Measurements from ENCODE around the gene CTNNBIP1. TPM values are rescaled to one million over a fixed set of nuclear protein-coding genes. Genes with fewer than 3 reads are reported as not detected.
A peak's percentile ranks its signal among the peaks of the same experiment; 100 is the strongest.

CTNNBIP1 gene
- total RNA-seq, 1 experiment from 2014 or later: 44.4 TPM

- Mint-ChIP-seq H3K27me3 (ENCODE audit: low read depth) (no peaks in the 10 kb centered on the region; the same call in 1 of the 2 replicates), H3K36me3 (ENCODE audit: insufficient read depth in 1 of 3, low read depth in 3 of 3) (no peaks in the 10 kb centered on the region), H3K27ac (peak overlapping the region; percentile 96 to 99 (median 99)), H3K9me3 (no peaks in the 10 kb centered on the region), H3K4me3 (peak overlapping the region; percentile 87 to 94), H3K4me1 (peaks cover 21 to 29% of the 10 kb centered on the region in 2 experiments)
- H3K23ac ChIP-seq (ENCODE audit: insufficient read length, low read depth, low read length): no peak overlapping the region
- no peaks in the 10 kb centered on the region for H3K9me3 ChIP-seq (ENCODE audit: control insufficient read depth, low read depth, low read length)
- no peak overlapping the region for H2BK120ac ChIP-seq (ENCODE audit: low read depth, low read length, poor library complexity, severe bottlenecking)
- H2AK5ac ChIP-seq (ENCODE audit: insufficient read length, low read length): no peak overlapping the region
- no peak overlapping the region for H4K8ac ChIP-seq (replicated peaks; ENCODE audit: insufficient read length, low read depth, low read length)
- H3K23me2 ChIP-seq (ENCODE audit: insufficient read length, low read depth, low read length, poor library complexity, severe bottlenecking): peaks cover 12% of the 10 kb centered on the region
- H3K4me2 ChIP-seq (ENCODE audit: insufficient read depth, insufficient read length, low read length): peak overlapping the region; percentile 55
- no peaks in the 10 kb centered on the region for H3K79me1 ChIP-seq (ENCODE audit: insufficient read depth, low read depth, low read length, poor library complexity, severe bottlenecking)
- H3K9ac ChIP-seq (ENCODE audit: extremely low read depth, insufficient read length, low read length): peak overlapping the region; percentile 58
- DNase-seq: peak; percentile 99
- H2BK20ac ChIP-seq (ENCODE audit: low read depth, low read length, poor library complexity, severe bottlenecking): no peak overlapping the region
- H4K5ac ChIP-seq (ENCODE audit: insufficient read length, low read depth, low read length): no peak overlapping the region
- no peak overlapping the region for H2BK15ac ChIP-seq (ENCODE audit: low read depth, low read length)
- peaks cover 2% of the 10 kb centered on the region; the same call in 1 of the 2 replicates for H3K79me2 ChIP-seq (ENCODE audit: insufficient read depth, low read length)
- H3K14ac ChIP-seq (ENCODE audit: insufficient read depth, low read length): peak overlapping the region; percentile 79; the same call in 1 of the 2 replicates
- peak overlapping the region; percentile 31 for H3K27ac ChIP-seq (ENCODE audit: insufficient read length, low read depth, low read length)
- TF ChIP-seq CTCF (conservative IDR thresholded peaks at IDR 0.05): no peak
- no peaks in the 10 kb centered on the region for H3K27me3 ChIP-seq (ENCODE audit: insufficient read depth, low read length)
- H4K91ac ChIP-seq (ENCODE audit: insufficient read length, low read depth, low read length): no peak overlapping the region
- WGBS (ENCODE audit: extremely low coverage, insufficient read length, low lambda C conversion rate): no CpG with 5 or more reads among the region's 45 CpGs
- no peak overlapping the region for H2BK5ac ChIP-seq (ENCODE audit: insufficient read length, low read length)
- no peak overlapping the region for H2BK12ac ChIP-seq (ENCODE audit: insufficient read length, low read depth, low read length)
- 0 out of 2 replicates have a peak, but pooled peaks cover 2% of the 10 kb centered on the region for H3K4me1 ChIP-seq (ENCODE audit: insufficient read depth, low read length)
- peak overlapping the region; percentile 60 for H2AFZ ChIP-seq (ENCODE audit: low read length)
- H3T11ph ChIP-seq (ENCODE audit: low read length): no peak overlapping the region
- peak overlapping the region; percentile 78 for H3K18ac ChIP-seq (ENCODE audit: insufficient read length, low read depth, low read length)
- H3K56ac ChIP-seq (ENCODE audit: insufficient read length, low read depth, low read length): no peak overlapping the region
- H3K4ac ChIP-seq (ENCODE audit: low read depth, low read length): no peak overlapping the region
- no peaks in the 10 kb centered on the region for H4K20me1 ChIP-seq (ENCODE audit: control insufficient read depth, insufficient read depth, insufficient read length)
Measured at GRCh38 chr1:9910423-9911178, 532 bp upstream of the CTNNBIP1 start.
